Memory B cell (primary cell): ENCODE measurements around the gene ICE1.
"Not testable (repeated sequence)": the region's sequence is repeated elsewhere in the genome, so short reads cannot be mapped to it uniquely, and the experiment has no call there.

Experiments used
- ATAC-seq: fragments of 150-1000 bp; cut with Tn5 transposase; 2 replicates; pipeline ENCODE4 v1.10.0; 2021; ENCODE audit warnings: low read depth, mild to moderate bottlenecking, moderate library complexity
- DNase-seq, 2 donors: peaks; one replicate each; pipeline ENCODE4 v3.0.0; 2022; ENCODE audit warnings: low spot score in 2 of 2
- H3K27ac Mint-ChIP-seq: one replicate; pipeline ENCODE4 v1.8.0; 2022; ENCODE audit warnings: mild to moderate bottlenecking, moderate library complexity, mixed read lengths
- H3K27me3 Mint-ChIP-seq: one replicate; pipeline ENCODE4 v1.8.0; 2022; ENCODE audit warnings: mixed read lengths
- H3K36me3 Mint-ChIP-seq: one replicate; pipeline ENCODE4 v1.8.0; 2022; ENCODE audit warnings: mild to moderate bottlenecking, mixed read lengths
- H3K4me1 Mint-ChIP-seq: one replicate; pipeline ENCODE4 v1.8.0; 2022; ENCODE audit warnings: mixed read lengths
- H3K4me3 Mint-ChIP-seq: one replicate; pipeline ENCODE4 v1.8.0; 2022; ENCODE audit warnings: mild to moderate bottlenecking, moderate library complexity, mixed read lengths
- H3K9me3 Mint-ChIP-seq: one replicate; pipeline ENCODE4 v1.8.0; 2022; ENCODE audit warnings: mixed read lengths

Gene ICE1

DNA sequence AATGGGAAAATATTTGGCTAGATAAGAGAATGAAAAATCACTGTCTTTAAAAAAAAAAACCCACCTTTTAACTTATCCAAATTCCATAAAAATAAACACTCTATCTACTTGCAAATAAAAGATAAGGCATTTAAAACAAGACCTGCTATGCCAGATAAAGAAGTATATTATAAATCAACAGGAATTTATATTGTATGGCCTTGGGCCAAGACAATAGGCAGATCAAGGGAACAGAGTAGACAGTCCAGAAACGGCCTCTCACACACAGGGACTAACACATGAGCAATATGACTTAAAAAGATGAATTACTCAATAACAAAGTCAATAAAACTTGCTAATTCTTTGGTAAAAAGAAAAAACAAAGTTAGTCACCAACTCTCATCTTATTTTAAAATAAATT lies 34.7 kb upstream of the ICE1 start:
- Mint-ChIP-seq H3K27ac (no peak overlapping the region), H3K4me3 (no peak overlapping the region), H3K27me3 (no peaks in the 10 kb centered on the region), H3K36me3 (peaks cover 11% of the 10 kb centered on the region), H3K4me1 (no peaks in the 10 kb centered on the region), H3K9me3 (no peaks in the 10 kb centered on the region)
- DNase-seq (no peak), ATAC-seq (no peak)

DNA sequence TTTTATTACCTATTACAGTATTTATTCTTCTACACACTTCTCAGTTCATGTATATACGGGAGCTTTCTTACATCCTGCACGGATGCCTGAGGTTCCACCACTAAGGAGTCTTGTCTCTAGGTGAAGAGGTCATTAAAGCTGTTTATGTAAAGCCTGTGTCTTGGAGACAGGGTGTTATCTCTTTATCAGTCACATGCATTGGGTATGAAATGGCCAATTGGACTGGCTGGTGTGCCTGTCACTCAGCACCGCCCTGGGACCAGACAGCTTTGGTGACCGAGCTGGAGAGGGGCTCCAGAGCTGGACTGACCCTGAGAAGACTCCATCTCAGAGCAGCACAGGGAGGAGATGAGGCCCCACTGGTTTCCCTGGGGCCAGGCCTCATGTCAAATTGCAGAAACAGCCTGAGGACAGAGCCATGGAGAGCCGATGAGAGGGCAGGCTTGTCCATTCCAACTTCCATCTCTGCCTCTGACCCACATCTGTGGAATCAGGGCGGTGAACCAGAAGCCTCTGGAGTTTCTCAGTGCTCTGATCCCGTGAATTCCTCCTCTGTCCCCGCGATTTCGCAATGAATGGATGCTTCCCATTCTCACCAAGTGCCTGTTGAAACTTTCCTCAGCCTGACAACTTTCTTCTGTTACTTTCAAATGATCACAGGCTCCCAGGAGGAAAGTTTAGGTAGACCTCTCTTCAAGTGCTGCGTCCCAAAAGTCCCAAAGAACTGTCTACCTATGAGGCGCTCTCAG lies 32.2 kb upstream of the ICE1 start:
- H3K9me3 Mint-ChIP-seq, H3K27ac Mint-ChIP-seq, H3K27me3 Mint-ChIP-seq, H3K4me3 Mint-ChIP-seq, H3K4me1 Mint-ChIP-seq, DNase-seq, ATAC-seq: not testable (repeated sequence)
- H3K36me3 Mint-ChIP-seq = peaks cover 12% of the 10 kb centered on the region

DNA sequence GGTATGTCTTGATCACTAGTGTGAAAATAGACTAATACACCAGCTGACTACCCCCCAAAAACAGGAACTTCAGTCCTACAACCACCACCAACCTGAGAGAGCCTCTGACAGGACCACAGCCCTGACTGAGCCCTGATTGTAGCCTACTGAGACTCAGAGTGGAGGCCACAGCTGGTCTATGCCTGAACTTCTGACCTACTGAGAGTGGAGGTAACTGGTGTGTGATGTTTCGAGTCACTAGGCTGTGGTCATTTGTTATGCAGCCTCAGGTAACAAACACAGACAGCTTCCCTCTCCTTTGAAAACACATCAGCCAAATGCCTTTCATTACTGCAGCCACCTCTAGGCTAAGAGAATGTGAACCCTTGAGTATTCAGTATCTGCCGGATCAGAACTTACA lies 30.0 kb upstream of the ICE1 start:
- DNase-seq, H3K27ac Mint-ChIP-seq, ATAC-seq: not testable (repeated sequence)

GRCh38 chr5:5394384-5394986 lies 28.0 kb upstream of the ICE1 start:
- H3K9me3 Mint-ChIP-seq = not testable (repeated sequence)
- H3K36me3 Mint-ChIP-seq = peaks cover 20% of the 10 kb centered on the region

More for the DNA sequence above, 30.0 kb upstream of the ICE1 start:
- H3K4me1 Mint-ChIP-seq, H3K4me3 Mint-ChIP-seq, H3K9me3 Mint-ChIP-seq, H3K27me3 Mint-ChIP-seq: not testable (repeated sequence)
- peaks cover 12% of the 10 kb centered on the region for H3K36me3 Mint-ChIP-seq

GRCh38 chr5:5395093-5395492 lies 27.4 kb upstream of the ICE1 start:
- not testable (repeated sequence) for H3K27ac Mint-ChIP-seq, H3K4me1 Mint-ChIP-seq, DNase-seq, H3K4me3 Mint-ChIP-seq, ATAC-seq, H3K27me3 Mint-ChIP-seq, H3K9me3 Mint-ChIP-seq
- peaks cover 24% of the 10 kb centered on the region for H3K36me3 Mint-ChIP-seq

More at GRCh38 chr5:5394384-5394986, 28.0 kb upstream of the ICE1 start:
- not testable (repeated sequence) for DNase-seq, H3K4me1 Mint-ChIP-seq, H3K27ac Mint-ChIP-seq, H3K4me3 Mint-ChIP-seq, H3K27me3 Mint-ChIP-seq, ATAC-seq

DNA sequence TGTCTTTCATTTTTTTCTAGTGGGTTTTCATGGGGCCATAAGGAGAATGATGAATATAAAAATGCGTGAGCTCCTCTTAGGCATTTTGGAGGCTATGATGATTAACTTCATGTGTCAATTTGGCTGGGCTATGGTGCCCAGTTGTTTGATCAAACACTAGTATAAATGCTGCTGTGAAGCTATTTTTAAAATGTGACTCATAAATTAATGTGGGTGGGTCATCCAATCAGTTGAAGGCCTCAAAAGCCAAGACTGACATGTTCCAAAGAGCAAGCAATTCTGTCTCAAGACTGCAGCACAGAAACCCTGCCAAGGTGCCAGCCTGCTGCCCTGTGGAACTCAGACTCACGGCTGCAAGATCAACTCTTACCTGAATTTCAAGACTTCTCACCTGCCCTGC lies 24.4 kb upstream of the ICE1 start:
- no peak overlapping the region for H3K4me3 Mint-ChIP-seq
- H3K27ac Mint-ChIP-seq = no peak overlapping the region
- no peak for ATAC-seq

GRCh38 chr5:5401095-5401494 lies 21.4 kb upstream of the ICE1 start:
- Mint-ChIP-seq H3K9me3 (peaks cover 12% of the 10 kb centered on the region), H3K27me3 (no peaks in the 10 kb centered on the region), H3K4me1 (no peaks in the 10 kb centered on the region), H3K4me3 (no peak overlapping the region), H3K27ac (no peak overlapping the region), H3K36me3 (peaks cover 39% of the 10 kb centered on the region)
- no peak for ATAC-seq
- no peak for DNase-seq

More for the DNA sequence above, 24.4 kb upstream of the ICE1 start:
- Mint-ChIP-seq H3K9me3 (peaks cover 12% of the 10 kb centered on the region), H3K4me1 (no peaks in the 10 kb centered on the region), H3K36me3 (peaks cover 29% of the 10 kb centered on the region), H3K27me3 (no peaks in the 10 kb centered on the region)
- no peak for DNase-seq

GRCh38 chr5:5403741-5404140 lies 18.7 kb upstream of the ICE1 start:
- Mint-ChIP-seq H3K27me3 (no peaks in the 10 kb centered on the region), H3K4me1 (no peaks in the 10 kb centered on the region), H3K36me3 (peaks cover 46% of the 10 kb centered on the region), H3K9me3 (peaks cover 20% of the 10 kb centered on the region), H3K27ac (no peak overlapping the region), H3K4me3 (no peak overlapping the region)
- DNase-seq (no peak), ATAC-seq (no peak)

- Mint-ChIP-seq H3K4me1 (no peaks in the 10 kb centered on the region), H3K27me3 (no peaks in the 10 kb centered on the region), H3K27ac (no peak overlapping the region), H3K9me3 (peaks cover 17% of the 10 kb centered on the region), H3K4me3 (no peak overlapping the region), H3K36me3 (peaks cover 42% of the 10 kb centered on the region)
- DNase-seq (no peak), ATAC-seq (no peak)
These were observed 18.1 kb upstream of the ICE1 start for GRCh38 chr5:5404381-5404780.

DNA sequence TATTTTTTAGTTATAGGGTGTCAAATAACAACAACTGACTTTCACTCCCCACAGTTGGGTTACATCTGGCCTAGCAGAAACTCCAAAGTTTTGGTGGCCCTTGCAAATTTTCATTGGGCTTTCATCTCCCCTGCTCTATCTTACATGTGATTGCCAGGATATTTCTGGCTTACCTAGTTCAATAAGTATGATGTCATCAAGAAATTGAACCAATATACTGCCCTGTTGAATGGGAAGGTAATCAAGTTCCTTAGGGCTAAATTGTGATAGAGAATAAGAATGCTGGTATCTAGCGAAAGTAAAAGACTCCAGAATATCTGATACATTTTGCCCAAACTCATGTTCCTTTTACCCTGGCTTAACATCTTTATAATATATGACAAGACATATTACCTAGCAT lies 17.0 kb upstream of the ICE1 start:
- Mint-ChIP-seq H3K4me3 (no peak overlapping the region), H3K27ac (no peak overlapping the region), H3K36me3 (peaks cover 34% of the 10 kb centered on the region), H3K9me3 (peaks cover 11% of the 10 kb centered on the region), H3K27me3 (no peaks in the 10 kb centered on the region), H3K4me1 (no peaks in the 10 kb centered on the region)
- DNase-seq (no peak), ATAC-seq (no peak)

DNA sequence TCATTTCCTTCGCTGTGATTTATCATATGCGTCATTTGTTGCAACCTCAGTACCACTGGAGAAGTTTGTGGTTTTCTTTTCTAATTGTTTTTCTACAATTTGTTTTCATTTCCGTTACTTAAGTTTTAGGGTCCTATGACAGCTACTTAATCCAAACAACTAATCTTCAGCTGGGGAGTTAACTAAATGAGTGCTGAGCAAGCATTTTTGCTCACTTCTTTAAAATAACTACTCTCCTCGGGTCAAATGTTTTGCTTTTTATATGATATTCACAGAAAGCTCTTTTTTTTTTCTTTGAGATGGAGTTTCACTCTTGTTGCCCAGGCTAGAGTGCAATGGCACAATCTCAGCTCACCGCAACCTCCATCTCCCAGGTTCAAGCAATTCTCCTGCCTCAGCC lies 14.6 kb upstream of the ICE1 start:
- no peak overlapping the region for H3K4me3 Mint-ChIP-seq
- ATAC-seq (no peak), DNase-seq (no peak)
- H3K9me3 Mint-ChIP-seq = peaks cover 10% of the 10 kb centered on the region
- H3K27ac Mint-ChIP-seq = no peak overlapping the region
- no peaks in the 10 kb centered on the region for H3K27me3 Mint-ChIP-seq
- no peaks in the 10 kb centered on the region for H3K4me1 Mint-ChIP-seq
- H3K36me3 Mint-ChIP-seq = peaks cover 32% of the 10 kb centered on the region

DNA sequence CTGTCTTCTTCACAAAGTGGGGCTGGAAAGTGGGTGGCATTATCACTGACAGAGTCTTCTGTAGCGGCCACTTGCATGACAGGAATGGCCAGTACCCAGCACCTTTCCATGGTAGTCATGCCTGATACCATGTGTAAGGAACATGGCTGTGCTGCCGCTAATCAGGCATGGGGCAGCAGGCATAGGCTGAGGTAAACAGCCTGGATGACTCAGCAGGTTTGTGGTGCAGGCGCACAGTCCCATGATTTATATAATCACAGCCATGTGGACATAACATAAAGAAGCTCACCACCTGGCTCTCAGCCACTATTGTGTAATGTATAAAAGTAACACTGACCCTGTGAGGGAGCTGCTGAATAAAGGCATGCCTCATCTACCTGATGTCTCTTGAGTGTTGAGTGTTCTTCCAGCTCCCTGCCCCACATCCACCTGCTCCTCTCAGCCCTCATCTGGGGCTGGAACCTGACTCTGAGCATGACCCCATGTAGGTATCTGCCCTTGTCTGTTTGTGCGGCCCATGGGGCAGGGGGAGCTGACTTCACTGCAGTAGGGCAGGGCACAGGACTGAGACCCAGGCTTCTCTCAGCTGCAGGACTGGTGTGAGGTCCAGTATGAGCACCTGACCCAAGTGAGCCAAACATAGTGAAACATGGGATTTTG lies 13.2 kb upstream of the ICE1 start:
- peaks cover 32% of the 10 kb centered on the region for H3K36me3 Mint-ChIP-seq
- no peaks in the 10 kb centered on the region for H3K27me3 Mint-ChIP-seq
- no peak overlapping the region for H3K27ac Mint-ChIP-seq
- H3K4me3 Mint-ChIP-seq = no peak overlapping the region
- H3K9me3 Mint-ChIP-seq = peaks cover 11% of the 10 kb centered on the region
- no peak for ATAC-seq
- DNase-seq = peak in 1 of 2 donors; percentile 28
- H3K4me1 Mint-ChIP-seq = no peaks in the 10 kb centered on the region

DNA sequence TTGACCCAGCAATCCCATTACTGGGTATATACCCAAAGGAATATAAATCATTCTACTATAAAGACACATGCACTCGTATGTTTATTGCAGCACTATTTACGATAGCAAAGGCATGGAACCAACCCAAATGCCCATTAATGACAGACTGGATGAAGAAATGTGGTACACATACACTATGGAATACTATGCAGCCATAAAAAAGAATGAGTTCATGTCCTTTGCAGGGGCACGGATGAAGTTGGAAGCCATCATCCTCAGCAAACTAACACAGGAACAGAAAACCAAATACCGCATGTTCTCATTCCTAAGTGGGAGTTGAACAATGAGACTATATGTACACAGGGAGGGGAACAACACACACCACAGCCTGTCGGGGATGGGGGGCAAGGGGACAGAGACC lies 8.6 kb upstream of the ICE1 start:
- not testable (repeated sequence) for DNase-seq, H3K27ac Mint-ChIP-seq, H3K4me3 Mint-ChIP-seq, H3K4me1 Mint-ChIP-seq, ATAC-seq, H3K9me3 Mint-ChIP-seq, H3K27me3 Mint-ChIP-seq
- peaks cover 28% of the 10 kb centered on the region for H3K36me3 Mint-ChIP-seq

DNA sequence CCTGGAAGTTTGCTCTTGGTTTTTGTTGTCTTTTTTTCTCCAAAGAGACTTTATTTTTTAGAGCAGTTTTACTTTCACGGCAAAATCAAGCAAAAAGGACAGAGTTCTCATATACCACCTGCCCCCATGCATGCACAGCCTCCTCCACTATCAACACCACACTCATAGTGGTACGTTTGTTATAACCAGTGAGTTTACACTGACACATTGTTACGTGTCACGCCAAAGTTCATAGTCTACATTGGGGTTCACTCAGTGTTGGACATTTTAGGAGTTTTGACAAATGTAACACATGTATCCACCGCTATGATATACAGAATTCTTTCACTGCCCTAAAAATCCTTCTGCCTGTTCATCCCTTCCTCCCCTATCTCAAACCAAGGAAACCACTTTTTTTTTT lies 7.5 kb upstream of the ICE1 start:
- Mint-ChIP-seq H3K27ac (no peak overlapping the region), H3K27me3 (no peaks in the 10 kb centered on the region), H3K9me3 (peaks cover 4% of the 10 kb centered on the region), H3K36me3 (peaks cover 28% of the 10 kb centered on the region), H3K4me1 (no peaks in the 10 kb centered on the region), H3K4me3 (no peak overlapping the region)
- DNase-seq = no peak
- no peak for ATAC-seq
